ENCODE measurements around the gene F7. TPM values are rescaled to one million over a fixed set of nuclear protein-coding genes. Genes with fewer than 3 reads are reported as not detected.

The F7 gene
- total and polyA plus RNA-seq, 2 donors (not counting 1 experiment from before 2014, with no cell fraction given) = not detected

DNA sequence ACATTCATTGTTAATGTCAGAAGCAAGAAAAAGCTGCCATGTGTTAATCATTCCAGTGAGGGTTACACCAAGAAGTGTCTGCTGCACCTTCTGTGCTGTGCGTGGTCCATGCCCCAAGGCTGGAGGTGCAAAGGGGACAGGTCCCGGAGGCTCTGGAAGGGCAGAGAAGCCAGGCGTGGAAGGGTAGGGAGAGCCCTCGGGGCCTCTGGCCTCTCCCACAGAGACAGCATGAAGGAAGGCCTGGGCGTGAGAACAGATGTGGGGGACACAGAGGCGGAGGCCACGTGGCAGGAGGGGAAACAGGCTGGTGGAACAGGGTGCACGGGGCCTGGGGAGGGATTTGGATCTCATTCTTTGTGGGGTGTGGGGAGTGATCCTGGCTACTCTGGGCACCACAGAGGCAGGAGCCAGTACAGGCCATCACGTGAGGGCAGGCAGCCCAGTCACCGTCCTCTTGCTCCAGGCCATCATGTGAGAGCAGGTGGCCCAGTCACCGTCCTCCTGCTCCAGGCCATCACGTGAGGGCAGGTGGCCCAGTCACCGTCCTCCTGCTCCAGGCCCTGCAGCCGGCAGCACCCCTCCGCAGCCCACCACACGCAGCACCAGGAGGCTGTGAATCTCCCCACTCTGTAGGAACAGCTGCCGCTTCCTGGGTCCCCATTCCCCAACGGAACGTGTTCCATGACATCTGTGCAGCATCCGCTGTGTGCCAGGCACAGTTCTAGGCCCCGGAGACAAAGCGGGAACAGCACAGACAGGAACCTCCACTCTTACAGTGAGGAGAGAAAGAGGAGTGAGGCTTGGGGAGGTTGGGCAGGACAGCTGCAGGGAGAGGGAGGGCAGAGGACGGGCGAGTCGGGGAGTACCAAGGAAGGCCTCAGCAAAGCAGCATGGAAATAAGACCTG is 10.2 kb upstream of the F7 start:
- TF ChIP-seq, protein P1, sequence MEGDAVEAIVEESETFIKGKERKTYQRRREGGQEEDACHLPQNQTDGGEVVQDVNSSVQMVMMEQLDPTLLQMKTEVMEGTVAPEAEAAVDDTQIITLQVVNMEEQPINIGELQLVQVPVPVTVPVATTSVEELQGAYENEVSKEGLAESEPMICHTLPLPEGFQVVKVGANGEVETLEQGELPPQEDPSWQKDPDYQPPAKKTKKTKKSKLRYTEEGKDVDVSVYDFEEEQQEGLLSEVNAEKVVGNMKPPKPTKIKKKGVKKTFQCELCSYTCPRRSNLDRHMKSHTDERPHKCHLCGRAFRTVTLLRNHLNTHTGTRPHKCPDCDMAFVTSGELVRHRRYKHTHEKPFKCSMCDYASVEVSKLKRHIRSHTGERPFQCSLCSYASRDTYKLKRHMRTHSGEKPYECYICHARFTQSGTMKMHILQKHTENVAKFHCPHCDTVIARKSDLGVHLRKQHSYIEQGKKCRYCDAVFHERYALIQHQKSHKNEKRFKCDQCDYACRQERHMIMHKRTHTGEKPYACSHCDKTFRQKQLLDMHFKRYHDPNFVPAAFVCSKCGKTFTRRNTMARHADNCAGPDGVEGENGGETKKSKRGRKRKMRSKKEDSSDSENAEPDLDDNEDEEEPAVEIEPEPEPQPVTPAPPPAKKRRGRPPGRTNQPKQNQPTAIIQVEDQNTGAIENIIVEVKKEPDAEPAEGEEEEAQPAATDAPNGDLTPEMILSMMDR (IDR thresholded peaks at IDR 0.05) = no peak
- no peak for TF ChIP-seq EZH2 (IDR thresholded peaks at IDR 0.05; ENCODE audit: borderline replicate concordance, insufficient read depth, low read depth, low read length, poor library complexity, severe bottlenecking)
- Histone ChIP-seq H3K9me3 (ENCODE audit: control extremely low read depth in 1 of 3, control insufficient read depth in 2 of 3, insufficient read depth in 1 of 3, low read length in 2 of 3) (no peaks in the 10 kb centered on the region), H3K4me3 (ENCODE audit: control extremely low read depth in 1 of 5, extremely low read depth in 1 of 5, insufficient read depth in 1 of 5, low read depth in 2 of 5, low read length in 4 of 5) (no peak overlapping the region), H3K9ac (ENCODE audit: low read length) (no peak overlapping the region), H2AFZ (ENCODE audit: insufficient read depth, low read depth, low read length, poor library complexity, severe bottlenecking) (no peak overlapping the region), H3K79me2 (ENCODE audit: control insufficient read depth, insufficient read depth, low read length) (no peaks in the 10 kb centered on the region), H3K36me3 (replicated peaks in 1 of 2; ENCODE audit: control extremely low read depth in 1 of 2, control insufficient read depth in 1 of 2, extremely low read depth in 1 of 2, insufficient read depth in 2 of 2, low read length in 1 of 2) (no peaks in the 10 kb centered on the region), H4K20me1 (ENCODE audit: control insufficient read depth, insufficient read depth, low read length, poor library complexity, severe bottlenecking) (no peaks in the 10 kb centered on the region), H3K4me1 (ENCODE audit: control insufficient read depth in 2 of 2, insufficient read depth in 2 of 2, low read length in 2 of 2) (no peaks in the 10 kb centered on the region), H3K4me2 (replicated peaks; ENCODE audit: low read depth, low read length, poor library complexity, severe bottlenecking) (no peak overlapping the region), H3K27ac (ENCODE audit: low read length in 2 of 2) (no peak overlapping the region), H3K27me3 (replicated peaks in 1 of 4; ENCODE audit: control extremely low read depth in 1 of 4, control insufficient read depth in 3 of 4, insufficient read depth in 4 of 4, low read length in 3 of 4) (no peaks in the 10 kb centered on the region)
- Mint-ChIP-seq H3K27ac (no peak overlapping the region), H3K4me1 (no peaks in the 10 kb centered on the region), H3K4me3 (no peak overlapping the region), H3K27me3 (no peaks in the 10 kb centered on the region), H3K9me3 (ENCODE audit: insufficient read depth) (no peaks in the 10 kb centered on the region)
- 94% methylated on average over 18 of the region's 25 CpGs for WGBS (ENCODE audit: insufficient coverage)
- ATAC-seq (ENCODE audit: low read depth) (no peak), DNase-seq (no peak)
- ChIA-PET CTCF (no interaction called here), POLR2A (no interaction called here)
- intact Hi-C loops (cut with micrococcal nuclease) = no loop called here

DNA sequence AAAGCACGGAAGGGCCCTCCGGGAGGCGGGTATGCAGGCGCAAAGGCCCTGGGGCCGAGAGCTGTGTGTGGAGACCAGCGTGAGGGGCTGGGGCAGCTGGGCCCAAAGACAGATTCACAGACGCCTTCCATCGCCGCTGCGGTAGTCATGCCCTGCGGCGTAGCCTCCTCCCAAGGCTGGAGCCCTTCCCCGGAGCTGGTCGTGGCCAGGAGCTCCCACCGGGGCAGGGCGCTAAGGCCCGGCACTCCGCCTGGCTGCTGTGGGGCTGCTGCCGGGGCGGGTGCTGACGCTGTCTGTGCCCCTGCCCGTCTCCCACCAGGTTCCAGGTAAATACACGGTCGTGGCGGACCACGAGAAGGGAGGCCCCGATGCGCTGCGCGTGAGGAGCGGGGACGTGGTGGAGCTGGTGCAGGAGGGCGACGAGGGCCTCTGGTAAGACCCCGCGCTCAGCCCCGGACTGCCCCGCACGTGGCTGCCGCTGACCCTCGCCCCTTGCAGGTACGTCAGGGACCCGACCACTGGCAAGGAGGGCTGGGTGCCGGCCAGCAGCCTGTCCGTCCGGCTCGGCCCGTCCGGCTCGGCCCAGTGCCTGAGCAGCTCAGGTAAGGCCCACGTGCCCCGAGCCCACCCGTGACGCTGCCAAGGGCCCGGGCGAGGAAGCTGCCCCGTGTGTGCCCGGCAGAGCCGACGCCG is 9.4 kb upstream of the F7 start:
- H3K27ac Mint-ChIP-seq = no peak overlapping the region

More for the DNA sequence above, 9.4 kb upstream of the F7 start:
- no peaks in the 10 kb centered on the region for H3K27me3 ChIP-seq (replicated peaks in 1 of 4; ENCODE audit: control extremely low read depth in 1 of 4, control insufficient read depth in 3 of 4, insufficient read depth in 4 of 4, low read length in 3 of 4)
- no peak for TF ChIP-seq EZH2 (IDR thresholded peaks at IDR 0.05; ENCODE audit: borderline replicate concordance, insufficient read depth, low read depth, low read length, poor library complexity, severe bottlenecking)
- TF ChIP-seq, protein P1 (IDR thresholded peaks at IDR 0.05) = no peak
- ChIA-PET POLR2A (no interaction called here), CTCF (no interaction called here)
- Mint-ChIP-seq H3K4me1 (no peaks in the 10 kb centered on the region), H3K9me3 (ENCODE audit: insufficient read depth) (no peaks in the 10 kb centered on the region), H3K4me3 (no peak overlapping the region), H3K27me3 (no peaks in the 10 kb centered on the region)
- no peak overlapping the region for H3K27ac ChIP-seq (ENCODE audit: low read length in 2 of 2)
- DNase-seq (no peak), ATAC-seq (ENCODE audit: low read depth) (no peak)
- H3K4me3 ChIP-seq (ENCODE audit: control extremely low read depth in 1 of 5, extremely low read depth in 1 of 5, insufficient read depth in 1 of 5, low read depth in 2 of 5, low read length in 4 of 5) = no peak overlapping the region
- intact Hi-C loops (cut with micrococcal nuclease) = no loop called here
- H3K4me1 ChIP-seq (ENCODE audit: control insufficient read depth in 2 of 2, insufficient read depth in 2 of 2, low read length in 2 of 2) = no peaks in the 10 kb centered on the region
- no peaks in the 10 kb centered on the region for H3K9me3 ChIP-seq (ENCODE audit: control extremely low read depth in 1 of 3, control insufficient read depth in 2 of 3, insufficient read depth in 1 of 3, low read length in 2 of 3)
- H3K36me3 ChIP-seq (replicated peaks in 1 of 2; ENCODE audit: control extremely low read depth in 1 of 2, control insufficient read depth in 1 of 2, extremely low read depth in 1 of 2, insufficient read depth in 2 of 2, low read length in 1 of 2) = no peaks in the 10 kb centered on the region
- H2AFZ ChIP-seq (ENCODE audit: insufficient read depth, low read depth, low read length, poor library complexity, severe bottlenecking) = no peak overlapping the region
- H3K79me2 ChIP-seq (ENCODE audit: control insufficient read depth, insufficient read depth, low read length) = no peaks in the 10 kb centered on the region
- H4K20me1 ChIP-seq (ENCODE audit: control insufficient read depth, insufficient read depth, low read length, poor library complexity, severe bottlenecking) = no peaks in the 10 kb centered on the region
- 95% methylated on average over 61 of the region's 61 CpGs for WGBS (ENCODE audit: insufficient coverage)
- H3K4me2 ChIP-seq (replicated peaks; ENCODE audit: low read depth, low read length, poor library complexity, severe bottlenecking) = no peak overlapping the region
- no peak overlapping the region for H3K9ac ChIP-seq (ENCODE audit: low read length)

Data from B cell (primary cell).